ENCODE results near the gene ARHGAP6.

ARHGAP6 gene, protein sequence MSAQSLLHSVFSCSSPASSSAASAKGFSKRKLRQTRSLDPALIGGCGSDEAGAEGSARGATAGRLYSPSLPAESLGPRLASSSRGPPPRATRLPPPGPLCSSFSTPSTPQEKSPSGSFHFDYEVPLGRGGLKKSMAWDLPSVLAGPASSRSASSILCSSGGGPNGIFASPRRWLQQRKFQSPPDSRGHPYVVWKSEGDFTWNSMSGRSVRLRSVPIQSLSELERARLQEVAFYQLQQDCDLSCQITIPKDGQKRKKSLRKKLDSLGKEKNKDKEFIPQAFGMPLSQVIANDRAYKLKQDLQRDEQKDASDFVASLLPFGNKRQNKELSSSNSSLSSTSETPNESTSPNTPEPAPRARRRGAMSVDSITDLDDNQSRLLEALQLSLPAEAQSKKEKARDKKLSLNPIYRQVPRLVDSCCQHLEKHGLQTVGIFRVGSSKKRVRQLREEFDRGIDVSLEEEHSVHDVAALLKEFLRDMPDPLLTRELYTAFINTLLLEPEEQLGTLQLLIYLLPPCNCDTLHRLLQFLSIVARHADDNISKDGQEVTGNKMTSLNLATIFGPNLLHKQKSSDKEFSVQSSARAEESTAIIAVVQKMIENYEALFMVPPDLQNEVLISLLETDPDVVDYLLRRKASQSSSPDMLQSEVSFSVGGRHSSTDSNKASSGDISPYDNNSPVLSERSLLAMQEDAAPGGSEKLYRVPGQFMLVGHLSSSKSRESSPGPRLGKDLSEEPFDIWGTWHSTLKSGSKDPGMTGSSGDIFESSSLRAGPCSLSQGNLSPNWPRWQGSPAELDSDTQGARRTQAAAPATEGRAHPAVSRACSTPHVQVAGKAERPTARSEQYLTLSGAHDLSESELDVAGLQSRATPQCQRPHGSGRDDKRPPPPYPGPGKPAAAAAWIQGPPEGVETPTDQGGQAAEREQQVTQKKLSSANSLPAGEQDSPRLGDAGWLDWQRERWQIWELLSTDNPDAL (N-terminal part only)

DNA sequence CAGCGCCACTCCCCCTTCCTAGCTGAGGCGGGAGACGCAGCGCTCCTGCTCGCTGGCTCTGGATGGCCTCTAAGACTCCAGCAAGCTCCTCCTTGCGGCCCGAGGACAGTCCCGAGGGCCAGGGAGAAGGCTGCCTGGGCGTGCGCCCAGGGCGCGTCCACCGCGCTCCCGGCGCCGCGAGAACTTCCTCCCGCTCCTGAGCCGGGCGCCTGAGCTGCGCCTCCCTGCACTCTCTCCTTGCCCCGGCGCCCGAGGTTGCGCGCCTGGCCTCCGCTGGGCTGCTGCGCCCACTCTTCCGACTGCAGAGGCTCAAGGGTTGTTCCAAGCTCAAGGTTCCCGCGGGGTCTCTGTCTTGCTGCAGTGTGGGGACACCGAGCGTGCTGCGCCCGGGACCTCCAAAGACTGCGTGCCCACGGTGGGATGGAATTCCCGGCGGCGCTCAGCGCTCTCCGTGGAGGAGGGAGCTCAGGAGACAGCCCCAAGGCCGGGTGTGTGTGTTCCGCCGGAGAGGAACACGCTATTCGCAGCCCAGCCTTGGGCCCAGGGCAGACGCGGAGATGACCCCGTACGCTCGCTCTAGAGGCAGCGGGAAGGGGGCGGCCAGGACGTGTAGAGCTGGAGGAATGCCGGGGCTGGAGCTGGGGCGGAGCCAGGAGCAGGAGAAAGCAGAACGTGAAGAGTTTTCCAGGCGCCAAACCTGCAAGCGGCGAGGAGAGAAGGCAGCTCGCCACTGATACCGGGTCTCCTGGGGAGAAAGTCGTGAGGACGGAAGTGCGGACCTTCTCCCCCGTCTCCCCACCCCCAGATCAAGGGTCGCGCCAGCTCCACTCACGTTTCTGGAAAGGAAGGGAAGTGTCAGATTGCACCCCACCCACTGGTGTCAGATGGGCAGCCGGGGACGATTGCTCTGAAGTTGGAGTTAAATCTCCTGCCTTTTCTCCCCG lies at the start of gene ARHGAP6:
Gene ARHGAP6 (minus strand): TSS at position 753 of the 944 bp plus-strand sequence. CDS start 1,092 bp downstream, outside the sequence.
- DNase-seq: peak; percentile 67

DNA sequence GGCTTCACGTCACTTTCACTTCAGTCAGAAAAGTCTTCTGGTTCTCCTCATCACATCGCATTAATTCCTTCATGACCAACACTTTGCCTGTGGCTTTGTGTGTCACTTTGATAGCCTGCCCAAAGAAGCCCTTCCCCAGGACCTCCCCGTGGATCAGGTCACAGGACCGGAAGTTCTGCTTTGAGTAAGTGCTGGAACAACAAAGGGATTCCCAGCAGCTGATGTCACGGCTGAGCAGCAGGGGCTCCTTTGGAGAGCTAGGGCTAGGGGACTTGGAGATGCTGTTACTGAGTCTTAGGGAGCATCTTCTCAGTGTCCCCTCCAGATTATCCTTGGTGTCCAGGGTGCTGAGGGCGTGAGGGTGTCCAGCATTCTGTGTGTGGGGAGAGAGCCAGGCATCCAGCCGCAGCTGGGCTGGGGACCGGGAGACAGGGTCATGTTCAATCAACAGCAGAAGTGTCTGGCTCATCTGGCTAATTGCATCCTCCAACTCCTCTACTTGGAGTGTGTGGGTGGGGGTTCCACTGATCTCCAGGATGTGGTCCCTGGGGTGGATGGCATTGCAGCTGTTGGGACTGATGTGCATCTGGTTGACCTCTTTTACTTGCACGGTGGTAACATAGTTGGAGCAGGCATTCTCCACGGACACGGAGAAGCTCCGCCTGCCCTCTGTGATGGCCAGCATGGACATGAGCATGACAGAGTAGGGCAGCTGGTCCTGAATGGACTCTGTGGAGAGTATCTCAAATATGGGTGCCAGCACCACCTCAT lies 39.2 kb upstream of the ARHGAP6 start:
- DNase-seq: peak; percentile 25

DNA sequence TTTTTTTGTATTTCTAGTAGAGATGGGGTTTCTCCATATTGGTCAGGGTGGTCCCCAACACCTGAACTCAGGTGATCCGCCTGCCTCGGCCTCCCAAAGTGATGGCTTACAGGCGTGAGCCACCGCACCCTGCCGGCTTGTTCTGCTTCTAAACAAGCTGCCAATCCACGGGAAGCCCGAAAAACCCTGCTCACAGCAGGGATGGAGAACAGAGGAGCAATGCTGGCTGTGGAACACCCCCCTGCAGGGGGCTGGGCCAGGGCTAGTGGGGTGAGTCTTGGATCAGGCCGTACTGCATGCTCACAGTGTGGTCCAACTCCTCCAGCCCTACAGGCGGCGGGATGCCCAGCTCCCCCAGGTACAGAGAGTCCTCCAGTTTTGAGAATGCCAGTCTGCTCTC lies 38.1 kb upstream of the ARHGAP6 start:
- DNase-seq: no peak

DNA sequence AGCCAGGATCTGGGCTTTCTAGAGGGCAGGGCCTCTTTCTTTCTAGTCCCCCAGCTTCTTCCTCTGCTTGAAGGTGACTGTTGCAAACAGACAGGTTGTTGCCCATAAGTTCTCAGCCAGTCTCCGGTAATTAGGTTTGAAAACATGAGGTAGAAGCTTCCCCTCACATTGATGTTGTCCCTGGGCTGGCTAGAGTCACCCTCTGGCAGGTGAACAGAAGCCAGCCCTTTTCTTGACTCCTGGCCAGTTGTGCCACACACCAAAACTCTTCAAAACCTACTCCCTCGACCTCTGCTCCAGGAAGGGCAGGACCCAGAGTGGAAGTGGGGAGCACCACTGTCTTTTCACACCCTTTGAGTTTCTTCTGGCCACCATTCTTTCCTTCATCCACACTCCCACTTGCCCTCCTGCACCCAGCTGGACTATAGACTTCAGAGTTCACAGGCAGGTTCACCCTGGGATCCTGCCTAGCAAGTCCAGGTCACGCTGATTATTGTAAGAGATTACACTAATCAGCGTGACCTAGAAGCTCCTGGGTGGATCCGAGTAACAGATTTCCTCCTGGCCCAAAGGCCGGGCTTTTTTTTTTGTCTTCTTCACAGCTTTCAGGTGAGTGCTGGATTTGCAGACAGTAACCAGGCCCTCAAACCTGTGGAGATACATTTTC lies 37.4 kb upstream of the ARHGAP6 start:
- DNase-seq: no peak

DNA sequence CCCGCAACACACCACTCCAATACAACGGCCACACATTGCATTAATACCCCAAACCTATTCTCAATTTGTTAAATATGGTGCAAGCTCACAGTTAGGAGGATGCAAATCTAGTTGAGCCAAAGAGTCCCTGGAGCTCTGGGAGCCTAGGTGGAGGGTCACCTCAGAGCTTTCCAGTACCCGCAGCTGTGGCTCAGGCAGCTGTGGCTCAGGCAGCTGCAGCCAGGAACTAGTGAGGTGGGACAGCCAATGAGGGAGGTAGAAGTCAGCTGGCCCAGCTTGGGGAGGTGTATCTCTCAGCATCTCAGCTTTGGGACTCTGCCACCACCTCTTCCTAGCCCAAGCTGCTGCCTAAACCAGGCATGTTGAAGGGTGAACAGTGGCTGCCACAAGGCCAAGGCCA lies 36.7 kb upstream of the ARHGAP6 start:
- DNase-seq: no peak

DNA sequence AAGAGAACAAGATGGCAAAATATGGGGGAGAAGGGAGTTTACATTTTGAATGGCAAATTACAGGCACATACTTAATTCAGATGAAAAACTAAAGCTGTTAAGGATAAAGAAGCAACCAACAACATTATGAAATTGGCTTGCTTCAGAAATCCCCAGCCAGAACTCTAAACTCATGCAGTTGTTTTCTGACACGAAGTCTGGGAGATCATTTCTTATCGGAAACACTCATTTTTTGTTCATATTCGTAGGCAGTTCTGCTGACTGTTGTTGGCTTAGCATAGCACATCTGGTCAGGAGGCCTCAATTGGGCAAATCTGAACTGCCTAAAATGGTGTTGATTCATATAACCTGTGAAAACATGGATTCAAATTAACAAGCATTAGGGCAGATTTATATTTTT lies 33.0 kb upstream of the ARHGAP6 start:
- DNase-seq: no peak

DNA sequence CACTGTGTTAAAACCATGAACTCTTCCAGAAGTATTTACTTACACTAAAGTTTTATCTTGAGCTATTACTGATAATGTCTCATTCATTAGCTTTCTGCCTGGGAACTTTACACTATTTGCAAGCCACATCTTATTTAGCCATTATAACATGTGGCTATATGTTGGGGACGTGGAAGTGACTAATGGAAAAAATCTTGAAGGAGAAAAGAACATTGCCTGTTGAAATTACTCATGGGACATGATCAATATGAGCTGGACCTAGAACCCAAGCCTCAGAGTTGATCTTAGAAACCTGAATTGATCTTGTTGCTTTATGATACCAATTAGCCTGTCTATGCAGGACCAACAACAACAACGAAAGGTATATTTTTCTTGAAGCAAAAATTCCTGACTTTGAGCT lies 22.5 kb upstream of the ARHGAP6 start:
- no peak for DNase-seq

DNA sequence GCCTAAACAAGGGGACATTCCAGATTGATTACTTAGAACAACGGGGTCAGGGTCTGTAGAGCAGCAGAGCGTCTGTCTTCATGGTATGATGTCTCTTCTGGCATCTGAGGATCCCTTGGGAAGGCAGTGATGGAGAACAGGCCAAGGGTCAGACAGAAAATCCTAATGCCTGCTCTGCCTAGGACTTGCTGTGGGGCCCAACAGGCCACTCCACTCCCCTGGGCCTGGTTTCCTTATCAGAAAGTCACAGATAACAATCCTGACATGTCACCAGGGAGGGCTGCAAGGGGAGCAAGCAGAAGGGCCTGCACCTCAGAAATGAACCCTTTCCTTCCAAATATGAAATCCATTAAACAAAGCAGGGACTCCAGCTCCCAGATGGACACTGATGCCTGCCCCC lies 21.4 kb upstream of the ARHGAP6 start:
- no peak for DNase-seq

DNA sequence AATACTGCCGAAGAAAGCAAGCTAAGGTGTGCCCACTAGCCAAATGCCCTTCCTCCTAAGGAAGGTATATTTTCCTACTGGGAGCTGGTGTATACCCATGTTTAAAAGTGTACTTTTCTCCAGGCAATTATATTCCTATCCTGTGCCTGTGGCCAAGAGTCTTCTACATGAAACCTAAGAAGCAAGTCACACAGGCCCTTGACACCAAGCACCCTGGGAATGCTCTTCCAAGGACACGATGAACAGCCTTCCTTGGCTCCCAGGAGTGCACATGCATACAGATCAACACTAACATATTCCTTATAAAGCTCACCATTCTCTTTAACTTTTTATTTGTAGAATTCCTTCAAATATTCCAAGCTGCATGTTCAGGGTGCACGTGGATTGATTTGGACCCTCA lies 17.3 kb upstream of the ARHGAP6 start:
- no peak for DNase-seq

DNA sequence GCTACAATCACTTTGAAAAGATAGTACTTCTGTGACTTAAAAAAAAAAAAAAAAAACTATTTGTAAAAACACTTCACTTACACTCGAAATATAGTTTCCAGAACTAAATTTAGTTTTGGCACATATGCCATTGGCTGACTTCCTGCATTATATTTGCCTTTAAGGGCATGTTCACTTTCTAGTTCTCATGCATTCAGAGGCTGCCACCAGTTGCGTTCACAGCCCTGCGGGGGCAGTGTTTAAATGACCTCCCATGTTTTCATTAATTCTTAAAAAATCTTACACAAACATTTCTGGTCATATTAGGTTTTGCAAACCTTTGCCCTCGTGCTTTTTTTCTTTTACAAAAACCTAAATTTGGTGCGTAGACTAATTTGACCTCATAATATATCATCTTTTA lies 12.4 kb upstream of the ARHGAP6 start:
- DNase-seq: no peak

DNA sequence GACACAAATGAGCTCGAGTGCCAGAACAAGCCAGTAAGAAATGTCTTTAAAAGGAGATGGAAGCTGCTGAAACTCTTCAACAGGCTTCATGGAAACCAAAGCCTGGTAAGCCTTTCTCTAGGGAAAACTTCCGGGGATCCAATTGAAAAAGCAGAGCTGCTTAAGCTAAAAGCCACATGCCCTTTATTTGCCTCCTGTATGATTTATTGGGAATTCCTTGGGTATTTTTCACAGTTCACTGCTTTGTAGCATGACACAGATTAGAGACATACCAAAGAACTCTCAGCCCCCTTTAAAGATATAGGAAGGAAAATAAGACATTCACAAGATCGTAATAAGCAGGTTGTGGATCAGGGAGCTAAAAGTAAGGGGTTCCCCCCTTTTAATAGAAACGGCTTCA lies 6.5 kb upstream of the ARHGAP6 start:
- peak; percentile 17 for DNase-seq

DNA sequence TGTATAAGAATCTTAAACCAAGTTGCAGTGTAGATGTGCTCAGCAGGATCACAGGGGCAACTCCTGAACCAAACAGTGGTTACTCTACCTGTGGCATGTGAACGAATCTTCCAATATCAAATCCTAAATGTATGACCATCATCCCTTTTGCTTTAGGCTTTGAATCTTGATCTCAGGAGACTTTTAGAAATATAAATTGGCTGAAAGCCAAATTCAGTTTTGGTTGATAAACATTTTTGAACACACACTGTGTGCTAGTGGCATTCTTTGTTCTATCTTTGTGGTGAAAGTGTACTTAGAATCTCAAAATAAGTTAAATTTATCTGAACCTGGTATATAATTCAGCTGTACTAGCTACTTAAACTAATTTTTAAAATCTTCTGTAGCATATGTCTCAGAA lies 4.6 kb upstream of the ARHGAP6 start:
- DNase-seq: no peak

DNA sequence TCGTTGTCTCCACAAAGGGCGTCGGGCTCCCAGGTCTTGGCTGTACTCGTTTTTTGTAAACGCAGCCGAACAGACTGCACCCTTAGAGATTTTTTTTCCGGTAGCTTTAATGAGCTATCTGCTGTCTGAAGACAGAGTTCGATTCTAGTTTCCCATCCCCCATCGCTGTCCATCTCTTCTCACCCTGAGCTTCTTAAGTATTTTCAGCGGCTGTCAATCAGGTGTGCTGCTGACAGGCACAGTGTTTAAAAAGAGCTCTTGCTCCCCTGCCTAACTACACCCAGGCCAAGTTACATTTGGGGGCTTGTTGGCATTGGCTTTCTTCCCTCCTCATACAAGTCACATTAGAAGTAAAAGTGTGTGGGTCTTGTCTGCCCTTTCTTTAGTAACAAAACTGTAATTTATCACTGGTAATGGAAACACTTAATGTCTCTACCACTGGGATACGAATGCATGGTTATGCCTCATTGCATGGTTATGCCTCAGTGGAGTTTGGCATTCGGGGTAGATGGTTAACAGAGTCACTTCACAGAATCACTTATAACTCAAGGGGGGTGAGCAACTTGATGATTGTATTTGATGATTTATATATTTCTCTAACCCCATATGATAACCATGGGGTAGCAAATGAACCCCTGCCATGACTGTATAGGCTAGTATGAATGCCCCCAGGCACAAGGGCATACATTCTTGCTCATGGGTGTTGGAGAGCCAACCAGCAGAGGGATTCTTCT lies 1.4 kb upstream of the ARHGAP6 start:
- no peak for DNase-seq

DNA sequence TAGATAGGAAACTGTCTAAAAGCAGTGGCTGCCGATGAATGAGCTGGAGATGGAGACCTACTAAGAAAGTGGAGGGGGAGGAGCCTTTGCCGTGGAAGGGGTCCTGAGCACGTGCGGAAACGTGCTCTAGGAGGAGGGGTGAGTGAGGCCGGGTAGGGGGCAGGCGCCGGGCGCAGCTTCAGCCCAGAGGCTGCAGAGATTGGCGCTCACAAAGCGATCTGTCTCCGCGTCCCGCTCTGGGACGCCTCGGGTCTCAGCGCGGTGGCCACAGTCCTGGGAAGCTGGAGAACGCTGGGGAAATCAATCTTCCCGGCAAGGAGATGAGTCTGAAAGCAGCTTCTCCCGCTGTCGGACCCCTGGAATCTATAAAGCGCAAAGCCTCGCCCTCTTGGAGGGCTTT lies 444 bp upstream of the ARHGAP6 start:
- no peak for DNase-seq

DNA sequence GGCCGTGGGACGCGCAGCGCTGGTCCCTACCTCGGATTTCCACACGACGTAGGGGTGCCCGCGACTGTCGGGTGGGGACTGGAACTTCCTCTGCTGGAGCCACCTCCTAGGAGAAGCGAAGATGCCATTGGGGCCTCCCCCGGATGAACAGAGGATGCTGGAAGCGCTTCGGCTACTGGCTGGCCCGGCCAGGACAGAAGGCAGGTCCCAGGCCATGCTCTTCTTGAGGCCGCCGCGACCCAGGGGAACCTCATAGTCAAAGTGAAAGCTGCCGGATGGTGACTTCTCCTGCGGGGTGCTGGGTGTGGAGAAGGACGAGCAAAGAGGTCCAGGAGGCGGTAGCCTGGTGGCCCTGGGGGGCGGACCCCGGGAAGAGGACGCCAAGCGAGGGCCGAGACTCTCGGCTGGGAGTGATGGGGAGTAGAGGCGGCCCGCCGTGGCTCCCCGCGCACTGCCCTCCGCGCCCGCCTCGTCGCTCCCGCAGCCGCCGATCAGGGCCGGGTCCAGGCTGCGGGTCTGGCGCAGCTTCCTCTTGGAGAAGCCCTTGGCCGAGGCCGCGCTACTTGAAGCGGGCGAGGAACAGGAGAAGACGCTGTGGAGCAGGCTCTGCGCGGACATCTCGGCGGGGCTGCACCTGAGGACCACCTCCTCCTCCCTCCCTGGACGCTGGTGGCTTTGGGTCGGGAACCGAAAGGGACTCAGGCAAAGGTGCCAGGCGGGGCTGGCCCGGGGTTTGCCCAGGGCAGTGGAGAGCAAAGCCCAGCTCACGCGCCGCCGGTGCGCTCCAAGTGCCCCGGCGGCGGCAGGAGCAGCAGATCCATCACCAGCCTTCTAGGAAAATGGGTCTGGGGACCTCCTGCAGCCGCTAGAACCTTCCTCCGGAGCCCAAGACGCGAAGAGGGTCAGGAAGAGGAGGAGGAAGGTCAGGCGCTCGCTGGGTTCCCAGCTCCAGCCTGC lies 1.2 kb downstream of the ARHGAP6 start:
- DNase-seq: no peak

DNA sequence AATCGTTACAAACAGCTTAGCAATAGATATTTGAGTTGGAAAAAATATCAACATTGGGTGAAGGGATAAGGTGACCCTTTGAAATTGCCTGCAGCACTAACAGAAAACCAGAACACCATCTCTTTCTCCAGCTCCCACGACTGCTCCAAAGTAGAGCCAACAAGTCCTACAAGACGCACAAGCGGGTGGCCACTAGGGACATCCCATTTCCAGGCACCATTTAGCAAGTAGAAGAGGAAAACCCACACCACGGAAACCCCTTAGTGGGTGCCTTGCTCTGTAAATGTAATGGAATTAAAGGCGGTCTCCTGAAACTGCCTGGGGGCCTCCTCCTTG lies 1.9 kb downstream of the ARHGAP6 start:
- DNase-seq: no peak

DNA sequence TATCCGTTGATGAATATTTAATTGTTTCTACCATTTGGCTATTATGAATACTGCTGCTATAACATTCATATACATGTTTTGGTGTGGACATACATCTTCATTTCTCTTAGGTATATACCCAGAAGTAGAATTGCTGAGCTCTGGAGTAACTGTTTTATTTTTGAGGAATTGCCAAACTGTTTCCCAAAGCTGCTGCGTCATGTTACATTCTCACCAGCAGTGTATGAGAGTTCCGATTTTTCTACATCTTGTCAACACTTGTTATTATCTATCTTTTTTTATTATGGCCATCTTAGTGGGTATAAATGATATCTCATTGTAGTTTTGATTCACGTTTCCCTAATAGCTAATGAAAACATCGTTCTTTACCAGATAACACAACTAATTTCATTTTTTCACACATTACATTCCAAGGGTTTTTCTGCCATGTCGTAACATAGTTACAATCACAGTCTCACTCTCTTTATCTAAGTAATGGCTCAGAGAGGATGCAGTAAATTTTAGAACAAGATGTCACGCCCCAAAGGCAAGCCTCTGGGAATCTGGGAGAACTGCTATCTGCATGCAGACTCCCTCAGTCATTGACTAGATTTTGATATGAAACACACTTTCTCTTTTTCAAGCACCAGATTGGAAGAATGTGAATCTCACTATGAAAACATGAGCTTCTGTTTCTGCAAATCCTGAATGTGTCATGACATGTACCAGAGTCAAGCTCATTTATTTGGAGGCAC lies 10.3 kb downstream of the ARHGAP6 start:
- no peak for DNase-seq

DNA sequence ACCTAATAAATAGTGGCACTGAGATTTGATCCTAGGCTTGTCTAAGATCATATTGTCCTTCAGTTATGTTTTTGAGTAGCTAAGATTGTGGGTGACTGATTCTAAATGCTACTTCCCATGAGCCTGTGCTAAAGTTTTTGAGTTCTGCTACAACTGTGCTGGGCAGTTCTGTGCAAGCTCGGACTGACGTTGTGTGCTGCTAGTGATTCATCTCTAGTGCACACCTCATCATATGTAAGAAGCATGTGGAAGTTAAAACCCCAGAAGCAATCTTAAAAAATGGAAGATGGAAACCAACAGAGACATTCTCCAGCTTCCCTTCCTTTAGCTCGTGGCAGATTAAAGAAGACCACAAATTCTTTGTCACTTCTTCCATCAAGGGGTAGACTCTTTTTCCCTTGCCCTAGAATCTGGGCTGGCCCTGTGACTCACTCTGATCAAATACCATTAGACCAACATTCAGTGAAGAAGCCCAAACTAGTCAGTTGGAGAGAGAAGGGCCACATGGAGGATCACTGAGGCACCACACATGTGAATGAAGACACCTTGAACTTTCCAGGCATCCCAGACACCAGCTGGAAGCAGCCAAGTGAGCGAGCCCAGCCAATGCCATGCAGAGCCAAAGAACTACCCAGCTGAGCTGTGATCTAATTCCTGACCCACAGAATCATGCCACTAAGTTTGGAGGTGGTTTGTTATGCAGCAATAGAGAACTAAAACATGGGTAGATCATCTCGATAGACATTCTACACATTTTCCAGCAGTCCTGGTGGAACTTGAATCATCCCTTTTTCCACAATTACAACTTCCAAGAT lies 16.8 kb downstream of the ARHGAP6 start:
- DNase-seq: no peak

All from fibroblast of skin of right biceps (primary cell).